ENCODE measurements around the gene ALK.

DNA sequence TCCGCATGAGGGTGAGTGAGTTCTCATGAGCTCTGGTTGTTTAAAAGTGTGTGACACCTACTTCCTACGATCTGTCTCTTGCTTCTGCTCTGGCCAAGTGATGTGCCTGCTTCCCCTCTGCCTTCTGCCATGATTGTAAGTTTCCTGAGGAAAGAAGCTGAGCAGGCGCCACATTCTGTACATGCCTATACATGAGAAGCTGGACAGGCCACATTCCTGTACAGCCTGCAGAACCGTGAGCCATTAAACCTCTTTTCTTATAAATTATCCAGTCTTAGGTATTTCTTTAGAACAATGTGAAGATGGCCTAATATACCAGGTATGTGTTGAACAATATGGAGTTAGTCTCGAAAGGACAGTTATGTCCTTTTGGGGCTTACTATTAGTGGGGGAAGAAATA, 281.0 kb downstream of the ALK start:
- TF ChIP-seq, protein P1, sequence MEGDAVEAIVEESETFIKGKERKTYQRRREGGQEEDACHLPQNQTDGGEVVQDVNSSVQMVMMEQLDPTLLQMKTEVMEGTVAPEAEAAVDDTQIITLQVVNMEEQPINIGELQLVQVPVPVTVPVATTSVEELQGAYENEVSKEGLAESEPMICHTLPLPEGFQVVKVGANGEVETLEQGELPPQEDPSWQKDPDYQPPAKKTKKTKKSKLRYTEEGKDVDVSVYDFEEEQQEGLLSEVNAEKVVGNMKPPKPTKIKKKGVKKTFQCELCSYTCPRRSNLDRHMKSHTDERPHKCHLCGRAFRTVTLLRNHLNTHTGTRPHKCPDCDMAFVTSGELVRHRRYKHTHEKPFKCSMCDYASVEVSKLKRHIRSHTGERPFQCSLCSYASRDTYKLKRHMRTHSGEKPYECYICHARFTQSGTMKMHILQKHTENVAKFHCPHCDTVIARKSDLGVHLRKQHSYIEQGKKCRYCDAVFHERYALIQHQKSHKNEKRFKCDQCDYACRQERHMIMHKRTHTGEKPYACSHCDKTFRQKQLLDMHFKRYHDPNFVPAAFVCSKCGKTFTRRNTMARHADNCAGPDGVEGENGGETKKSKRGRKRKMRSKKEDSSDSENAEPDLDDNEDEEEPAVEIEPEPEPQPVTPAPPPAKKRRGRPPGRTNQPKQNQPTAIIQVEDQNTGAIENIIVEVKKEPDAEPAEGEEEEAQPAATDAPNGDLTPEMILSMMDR (IDR thresholded peaks at IDR 0.05), result no peak
- TF ChIP-seq POLR2A (IDR thresholded peaks at IDR 0.05), result no peak
